Stimulated activated CD4-positive, alpha-beta T cell treated with anti-CD3 and anti-CD28 coated beads, Interleukin-1b, Interleukin-23, amount 100 ng/mL, for 24 hours (primary cell): ENCODE data around the gene GRIK3.

Source experiments
- DNase-seq, 4 experiments: peaks; one replicate each; pipeline ENCODE4 v3.0.0-alpha.2; 2020; ENCODE audit warnings: low read depth in 4 of 4, low spot score in 1 of 4

GRIK3 gene

DNA sequence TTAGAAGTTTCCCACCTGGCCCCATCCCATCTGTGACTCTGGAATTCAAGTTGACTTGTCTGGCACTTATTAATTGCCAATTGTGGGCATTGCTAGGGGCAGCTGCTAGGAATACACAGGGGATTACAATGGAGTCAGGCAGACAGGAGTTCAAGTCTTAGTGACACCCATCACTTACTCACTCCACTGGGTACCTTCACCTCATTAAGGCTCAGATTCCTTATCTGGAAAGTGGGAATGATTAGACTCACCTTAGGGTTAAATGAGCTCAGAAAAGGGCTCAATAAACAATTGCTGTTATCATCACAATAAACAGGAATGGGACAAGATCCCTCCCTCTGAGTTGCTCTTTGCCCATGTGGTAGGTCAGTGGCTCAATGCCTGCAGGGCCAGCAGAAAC, 18.2 kb downstream of the GRIK3 start:
- DNase-seq = no peak

DNA sequence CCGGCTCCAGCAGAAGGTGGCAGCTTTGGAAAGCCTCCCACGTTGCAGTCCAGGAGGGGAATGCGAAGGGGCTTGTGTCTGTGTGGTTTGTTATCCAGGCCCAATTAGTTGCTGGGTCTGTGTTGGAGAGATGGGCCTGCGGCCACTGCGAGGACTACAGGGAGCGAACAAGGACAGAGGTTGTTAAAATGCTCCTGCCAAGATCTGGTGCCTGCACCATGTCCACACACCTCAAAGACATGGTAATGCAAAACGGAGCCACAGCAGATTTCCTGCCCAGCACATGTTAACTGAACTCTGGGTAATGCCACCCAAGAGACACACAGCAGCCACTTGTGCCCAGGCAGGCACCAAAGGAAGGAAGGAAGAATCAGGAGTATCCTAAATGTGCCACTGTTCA, 18.6 kb downstream of the GRIK3 start:
- DNase-seq = no peak

DNA sequence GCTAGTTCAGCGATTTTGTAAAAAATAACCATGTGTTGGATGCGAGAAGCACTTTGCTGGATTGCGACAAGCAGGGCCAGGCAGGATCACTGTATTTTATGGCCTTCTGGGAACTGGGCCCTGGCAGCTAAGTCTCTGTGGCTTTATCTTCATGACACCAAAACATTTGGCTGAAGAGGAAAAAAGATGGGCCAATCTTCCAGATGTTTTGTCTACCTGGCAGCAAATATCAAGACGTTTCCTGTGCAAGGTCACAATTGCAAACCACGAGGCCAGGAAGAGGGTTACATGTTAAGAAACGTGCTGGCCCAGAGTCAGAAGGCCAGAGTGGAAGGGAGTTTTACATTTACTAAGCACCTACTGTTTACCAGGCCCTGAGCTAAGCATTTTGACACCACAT, 22.1 kb downstream of the GRIK3 start:
- DNase-seq = no peak

DNA sequence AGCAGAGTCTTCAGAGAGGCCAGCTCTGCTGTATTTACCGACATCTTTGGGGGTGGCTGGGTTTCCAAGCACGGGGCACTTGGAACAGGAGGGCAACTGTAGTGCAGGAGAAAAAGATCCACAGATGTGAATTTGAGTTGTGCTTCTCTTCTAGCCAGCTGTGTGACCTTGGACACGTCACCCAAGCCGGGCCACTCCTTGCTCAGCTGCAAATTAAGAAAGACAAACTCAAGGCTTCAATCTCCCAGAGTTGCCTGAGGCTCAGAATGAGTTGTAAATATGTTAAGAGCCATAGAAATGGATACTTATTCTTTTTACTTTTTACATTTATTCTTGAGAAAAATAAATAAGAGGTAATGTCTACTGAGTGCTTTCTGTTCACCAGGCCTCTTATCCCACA, 24.3 kb downstream of the GRIK3 start:
- DNase-seq = no peak

DNA sequence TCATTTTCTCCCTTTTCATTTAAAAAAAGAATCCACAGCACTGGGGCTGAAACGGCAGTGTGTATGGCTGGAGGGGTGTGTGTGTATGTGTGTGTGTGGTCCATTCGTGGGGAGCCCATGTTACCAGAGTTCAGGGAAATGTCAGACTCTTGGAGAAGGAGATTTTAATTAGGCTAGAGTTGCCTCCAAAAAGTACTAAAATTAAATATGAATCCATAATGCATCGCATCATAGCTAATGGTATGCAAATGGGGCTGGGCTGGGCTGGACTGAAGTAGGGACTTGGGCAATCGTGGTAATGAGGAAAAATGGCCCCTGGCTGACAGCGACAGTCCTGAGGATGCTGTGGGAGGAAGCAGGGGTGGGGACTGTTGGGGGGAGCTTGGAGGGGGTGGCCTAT, 24.8 kb downstream of the GRIK3 start:
- no peak for DNase-seq

DNA sequence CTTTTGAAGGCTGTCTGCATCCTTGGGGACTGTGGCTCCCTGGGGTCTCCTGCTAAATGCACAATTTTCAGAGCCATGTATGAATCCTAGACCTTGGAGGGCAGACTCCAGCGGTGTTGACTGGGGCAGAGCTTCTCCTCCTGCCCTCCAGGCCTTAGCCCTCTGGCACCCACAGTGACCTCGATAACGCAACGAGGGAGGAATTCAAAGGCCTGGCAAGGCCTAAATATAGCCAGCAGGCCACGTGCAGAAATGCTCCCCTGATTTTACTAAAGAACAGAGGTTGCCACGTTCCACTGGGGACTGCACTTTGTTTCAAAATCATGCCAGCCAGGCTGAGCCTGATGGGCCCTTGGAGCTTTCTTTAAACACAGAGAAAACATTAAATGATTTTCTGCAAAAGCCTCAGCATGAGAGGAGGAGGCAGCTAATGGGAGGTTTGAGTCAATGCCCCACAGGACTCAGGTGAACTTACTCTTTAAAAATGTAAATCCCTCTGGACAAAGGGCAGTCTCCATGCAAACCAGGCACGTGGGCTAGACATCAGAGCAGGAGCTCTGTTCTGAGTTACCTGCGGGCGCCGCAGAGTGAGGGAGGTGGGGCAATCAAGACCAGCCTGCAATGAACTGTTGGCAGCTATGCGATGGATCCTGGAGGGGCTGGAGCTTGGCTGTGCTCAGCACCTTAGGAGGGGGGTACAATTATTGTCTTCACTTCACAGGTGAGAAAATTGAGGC, 28.0 kb downstream of the GRIK3 start:
- DNase-seq = no peak

DNA sequence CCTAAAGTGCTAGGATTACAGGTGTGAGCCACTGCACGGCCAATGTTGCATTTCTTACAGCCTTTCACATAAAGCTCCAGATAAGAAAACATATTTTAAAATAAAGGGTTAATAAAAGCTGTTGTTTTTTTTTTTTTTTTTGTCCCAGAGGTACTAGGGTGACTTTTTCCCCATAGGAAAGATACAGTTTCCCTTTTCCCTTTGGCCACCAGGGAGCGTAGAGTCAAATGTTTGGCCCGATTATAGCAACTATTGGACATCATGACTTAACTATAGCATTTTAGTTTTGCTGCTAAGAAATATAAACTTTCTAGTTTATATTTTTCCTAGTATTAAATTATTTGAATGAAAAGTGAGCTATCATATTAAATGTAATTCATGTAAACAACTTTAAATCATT, 31.4 kb downstream of the GRIK3 start:
- DNase-seq = no peak

DNA sequence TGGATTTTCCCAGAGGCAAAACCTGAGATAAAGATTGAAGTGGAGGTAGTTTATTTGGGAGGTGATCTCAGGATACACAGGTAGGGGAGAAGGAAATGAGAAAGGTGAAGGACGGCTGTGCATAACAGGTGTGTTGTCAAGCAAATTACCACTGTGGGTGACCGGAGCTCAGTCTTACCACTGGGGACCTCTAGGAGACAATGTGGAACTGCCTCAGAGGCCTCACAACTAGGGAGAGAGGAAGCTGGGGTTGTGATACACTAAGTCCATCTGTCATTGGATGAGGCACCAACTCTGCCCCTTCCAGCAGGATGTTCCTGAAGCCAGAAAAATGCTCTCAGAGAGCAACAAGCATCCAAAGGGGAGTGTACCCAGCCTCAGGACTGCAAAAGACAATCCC, 32.6 kb downstream of the GRIK3 start:
- no peak for DNase-seq

DNA sequence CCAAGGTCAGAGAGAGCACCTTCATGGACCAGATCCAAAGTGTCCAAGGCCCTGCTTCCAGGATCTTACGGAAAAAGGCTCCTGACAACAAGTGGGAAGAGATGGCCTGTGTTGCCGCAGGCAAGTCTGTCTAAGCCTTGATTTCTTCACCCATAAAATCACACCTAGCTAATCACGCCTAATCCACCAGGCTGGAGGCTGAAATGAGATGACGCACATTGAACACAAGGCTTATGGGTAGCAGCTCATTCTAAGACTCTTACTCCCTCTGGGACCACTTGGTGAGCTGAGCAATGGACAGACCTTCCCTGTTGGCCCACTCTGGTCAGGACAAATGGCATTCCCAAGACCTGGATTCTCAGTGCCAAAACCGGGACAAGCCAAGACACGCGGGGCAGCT, 38.2 kb downstream of the GRIK3 start:
- DNase-seq = no peak

DNA sequence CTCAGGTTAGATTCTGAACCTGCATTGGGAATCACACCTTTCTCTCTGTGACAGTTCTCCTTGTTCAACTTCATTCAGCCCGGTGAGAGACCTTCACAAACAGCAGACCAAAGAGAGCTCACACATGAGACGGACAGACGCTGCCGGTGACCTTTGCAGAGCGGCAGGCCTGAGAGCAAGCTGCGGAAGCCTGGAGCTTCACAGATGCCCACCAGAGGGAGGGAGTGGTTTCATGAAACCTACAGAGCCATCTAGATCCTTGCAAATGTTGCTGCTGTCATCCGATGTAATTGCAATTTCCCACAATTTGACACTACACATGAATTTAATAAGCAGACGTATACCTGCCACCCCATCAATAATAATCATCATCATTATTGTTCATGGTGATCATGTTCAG, 39.4 kb downstream of the GRIK3 start:
- no peak for DNase-seq

DNA sequence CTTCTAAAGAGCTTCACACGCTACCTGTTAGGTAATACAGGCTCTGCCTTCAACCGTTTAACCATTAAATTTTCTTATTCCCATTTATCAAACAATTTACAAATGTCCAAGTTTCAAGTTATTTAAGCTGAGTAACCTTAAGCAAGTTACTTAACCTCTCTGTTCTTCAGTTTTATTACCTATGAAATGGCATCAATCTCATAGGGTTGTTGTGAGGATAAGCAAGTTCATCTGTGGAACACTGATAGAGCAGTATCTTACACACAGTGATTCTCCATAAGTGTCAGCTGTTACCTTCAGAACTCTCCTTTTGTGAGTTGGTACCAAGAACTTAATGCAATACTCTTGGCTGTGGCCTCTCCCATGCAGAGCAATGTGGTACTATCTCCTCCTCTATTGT, 40.0 kb downstream of the GRIK3 start:
- DNase-seq = no peak

DNA sequence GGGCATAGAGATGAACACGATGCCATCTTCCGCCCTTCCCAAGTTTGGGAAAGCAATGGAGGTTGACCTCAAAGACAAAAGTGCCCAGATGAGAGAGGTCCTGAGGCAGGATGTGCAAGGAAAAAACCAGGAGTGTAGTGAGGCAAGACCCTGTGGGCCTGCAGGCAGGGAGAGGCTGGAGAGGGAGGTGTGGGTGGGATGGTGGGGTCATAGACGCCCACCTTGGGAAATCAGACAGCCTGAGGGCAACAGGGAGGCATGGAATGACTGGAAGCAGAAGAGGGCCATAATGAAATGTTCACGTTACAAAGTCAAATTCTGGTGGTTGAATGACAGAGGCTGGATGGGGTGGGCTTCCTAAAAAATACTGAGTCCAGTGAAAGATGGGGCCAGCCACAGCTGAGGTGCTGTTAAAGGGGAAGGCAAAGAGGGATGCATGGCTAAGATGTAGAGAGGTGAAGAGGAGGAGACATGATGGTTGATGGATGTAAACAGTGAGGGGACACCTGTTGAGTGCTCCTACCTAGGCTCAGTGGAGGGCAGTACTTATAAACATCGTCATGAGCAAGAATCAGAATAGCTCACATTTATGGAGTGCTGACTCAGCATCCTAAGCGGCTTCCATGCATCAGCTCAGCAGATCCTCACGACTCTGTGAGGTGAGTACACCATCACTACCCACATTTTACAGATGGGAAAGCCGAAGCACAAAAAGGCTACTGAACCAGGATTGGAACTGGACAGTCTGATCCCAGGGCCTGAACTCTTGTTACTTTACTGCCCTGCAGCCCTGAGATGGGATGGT, 42.0 kb downstream of the GRIK3 start:
- DNase-seq = no peak

DNA sequence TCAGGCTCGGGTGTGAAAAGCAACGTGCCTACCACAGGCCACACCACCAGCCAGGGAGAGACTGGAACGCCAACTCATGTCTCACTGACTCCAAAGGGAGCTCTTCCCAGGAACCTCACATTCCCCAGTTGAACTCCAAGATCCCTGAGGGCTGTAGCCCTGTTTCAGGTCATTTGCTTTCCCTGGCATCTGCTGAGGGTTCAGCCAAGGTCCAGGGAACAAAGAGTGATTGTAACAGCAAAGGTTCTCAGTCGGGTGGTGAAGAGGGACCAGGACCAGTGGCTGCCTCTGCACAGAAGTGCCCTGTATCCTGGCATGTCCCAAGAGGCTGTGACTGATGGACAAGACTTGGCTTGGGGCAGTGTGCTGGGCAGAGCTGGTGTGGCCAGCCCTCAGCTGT, 42.8 kb downstream of the GRIK3 start:
- no peak for DNase-seq

DNA sequence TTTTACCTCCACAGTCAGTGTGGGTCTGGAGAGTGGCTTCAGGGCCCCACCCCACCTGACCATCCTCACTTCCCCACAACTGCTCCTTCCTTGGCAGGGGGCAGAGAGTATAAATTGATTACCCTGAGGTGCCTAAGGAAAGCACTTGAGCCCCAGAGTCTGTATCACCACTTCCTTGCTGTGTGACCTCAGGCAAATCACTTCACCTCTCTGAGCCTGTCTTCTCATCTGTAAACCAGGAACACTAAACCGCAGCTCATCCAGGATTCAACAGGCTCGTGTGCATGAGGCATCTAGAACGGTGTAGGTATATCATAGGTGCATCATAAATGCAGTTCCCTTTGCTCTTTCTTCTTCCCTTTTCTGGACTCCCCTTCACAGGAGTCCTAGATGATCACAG, 43.4 kb downstream of the GRIK3 start:
- no peak for DNase-seq

DNA sequence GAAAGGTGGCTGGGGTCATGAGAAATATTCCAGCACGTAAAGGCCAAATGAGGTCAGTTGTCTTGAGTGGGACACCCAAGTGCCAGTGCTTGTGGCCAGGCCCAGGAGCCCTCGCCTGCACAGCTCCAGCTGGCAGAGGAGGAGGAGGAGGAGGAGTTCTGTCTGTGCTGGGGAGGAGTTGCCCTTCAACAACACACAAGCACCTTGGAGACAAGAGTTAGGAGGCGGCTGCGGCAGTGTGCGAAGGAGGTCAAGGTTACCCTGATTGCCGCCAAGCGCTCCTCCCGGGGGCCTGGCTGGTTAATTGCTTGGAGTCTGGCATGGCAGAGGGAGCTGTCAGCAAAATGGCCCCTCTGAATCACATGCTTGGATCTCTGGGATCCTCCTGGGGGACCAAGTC, 45.1 kb downstream of the GRIK3 start:
- DNase-seq = no peak

DNA sequence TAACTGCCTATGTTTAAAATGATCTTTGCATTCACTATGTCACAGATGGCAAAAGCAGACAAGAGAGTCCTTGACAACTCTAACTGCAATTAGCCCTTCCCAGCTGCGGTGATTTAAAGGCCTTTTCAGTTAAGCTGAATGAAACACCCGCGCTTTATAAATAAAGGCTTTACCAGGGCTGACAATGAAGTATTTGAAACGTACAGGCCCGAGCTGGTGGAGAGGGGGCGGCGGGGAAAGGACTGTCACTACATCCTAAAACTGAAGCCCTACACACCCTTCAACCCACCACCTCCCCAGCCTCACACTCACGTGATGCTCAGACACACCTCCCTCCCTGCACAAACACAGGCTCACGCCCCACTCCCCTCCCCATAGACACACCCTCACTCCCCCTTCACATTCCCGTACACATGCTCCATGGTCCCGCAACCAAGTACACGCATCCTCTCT, 45.5 kb downstream of the GRIK3 start:
- no peak for DNase-seq

DNA sequence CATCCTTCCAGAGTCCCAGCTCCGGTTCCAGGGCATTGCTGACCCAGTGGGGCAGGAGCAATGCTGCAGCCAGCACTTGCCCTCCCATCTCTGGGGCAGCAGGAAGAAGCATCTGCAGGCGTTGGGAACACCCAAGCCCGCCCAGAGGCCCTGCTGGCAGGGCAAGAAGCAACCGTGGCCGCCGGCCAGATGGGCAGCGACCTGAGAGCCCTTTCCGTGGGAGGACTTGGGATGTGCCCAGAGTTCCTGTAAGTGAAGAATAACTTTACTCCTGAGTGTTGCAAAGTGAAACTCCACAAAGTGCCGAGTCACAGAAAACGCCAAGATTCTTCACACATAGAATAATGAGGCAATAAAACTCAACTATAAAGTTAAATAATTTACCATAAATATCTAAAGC, 46.0 kb downstream of the GRIK3 start:
- DNase-seq = no peak

DNA sequence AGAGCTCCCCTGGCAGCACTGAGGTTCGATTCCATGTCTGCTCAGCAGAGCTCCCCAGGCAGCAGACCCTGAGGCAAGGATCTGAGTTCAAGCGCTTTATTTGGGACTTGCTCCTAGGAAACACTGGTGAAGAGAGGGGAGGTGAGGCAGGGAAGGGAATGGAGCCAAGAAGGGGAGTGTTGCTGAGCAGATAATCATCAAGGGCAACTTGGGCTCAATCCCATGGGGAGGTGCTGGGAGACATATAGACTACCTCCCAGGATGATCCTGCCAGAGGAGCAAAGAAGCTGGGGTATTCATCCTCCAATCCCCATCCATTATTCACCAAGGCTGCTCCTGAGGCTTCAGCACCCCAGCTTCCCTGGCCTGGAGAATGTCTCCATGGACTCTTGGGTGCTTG, 47.0 kb downstream of the GRIK3 start:
- DNase-seq = no peak

DNA sequence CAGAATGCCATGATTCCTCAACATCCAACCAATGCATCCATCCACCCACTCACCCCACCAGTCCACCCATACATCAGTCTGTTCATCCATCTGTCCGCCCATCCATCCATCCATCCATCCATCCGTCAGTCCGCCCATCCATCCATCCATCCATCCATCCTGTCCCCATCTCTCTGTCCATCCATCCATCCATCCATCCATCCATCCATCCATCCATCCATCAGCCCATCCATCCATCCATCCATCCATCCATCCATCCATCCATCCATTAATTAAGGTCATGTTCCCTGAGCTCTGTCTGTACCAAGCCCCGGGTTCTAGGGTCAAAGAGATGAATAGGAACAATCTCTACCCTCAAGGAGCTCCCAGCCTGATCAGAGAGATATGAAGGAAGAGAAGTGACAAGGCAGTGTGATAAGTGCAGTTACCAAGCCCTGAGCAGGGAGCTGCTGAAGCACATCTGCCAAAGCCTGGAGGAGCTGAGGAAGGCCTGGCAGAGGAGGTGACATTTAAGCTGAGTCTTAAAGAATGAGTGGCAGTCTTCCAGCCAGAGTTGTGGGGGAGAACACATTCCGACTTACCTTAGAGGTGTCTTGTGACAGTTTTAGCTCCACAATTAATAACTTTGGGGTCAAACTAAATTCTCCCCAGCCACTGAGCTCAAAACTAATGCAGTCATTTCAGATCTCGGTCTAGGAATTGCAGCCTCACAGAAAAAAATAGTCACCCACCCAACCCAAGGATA, 47.9 kb downstream of the GRIK3 start:
- DNase-seq = no peak

DNA sequence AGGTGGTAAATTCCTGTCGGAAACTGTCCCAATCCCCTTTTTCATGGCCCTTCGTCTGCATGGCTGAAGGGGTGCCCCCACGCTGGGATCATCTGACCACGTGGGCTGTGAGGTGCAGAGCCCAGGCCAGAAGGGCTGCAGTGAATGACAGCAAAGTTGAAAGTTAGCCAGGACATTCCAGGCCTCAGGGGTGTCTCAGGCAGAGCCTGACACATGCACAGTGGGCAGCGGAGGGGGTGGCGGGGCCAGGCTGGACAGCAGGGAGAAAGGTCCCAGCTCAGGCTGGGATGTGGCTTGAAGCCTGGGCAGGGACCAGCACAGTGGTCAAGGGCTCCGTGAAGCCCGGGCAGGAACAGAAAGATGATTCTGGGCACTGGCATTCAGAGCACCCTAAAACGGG, 49.6 kb downstream of the GRIK3 start:
- no peak for DNase-seq

DNA sequence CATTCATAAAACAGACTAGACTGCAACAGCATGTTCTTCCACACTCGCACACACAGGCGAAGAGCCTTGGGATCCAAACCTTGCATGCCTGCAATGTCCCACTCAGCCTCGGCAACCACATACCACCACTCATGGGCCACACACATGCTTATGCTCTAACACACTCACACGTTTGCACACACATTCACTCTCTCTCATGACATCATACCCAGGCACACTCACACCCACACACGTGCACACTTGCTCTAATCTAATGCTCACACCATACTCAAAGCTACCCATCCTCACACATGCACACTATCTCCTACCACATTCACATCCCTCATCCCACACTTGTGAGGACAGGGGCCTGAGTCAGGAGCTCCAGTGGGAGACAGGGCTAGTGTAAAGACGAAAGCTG, 50.3 kb downstream of the GRIK3 start:
- no peak for DNase-seq

DNA sequence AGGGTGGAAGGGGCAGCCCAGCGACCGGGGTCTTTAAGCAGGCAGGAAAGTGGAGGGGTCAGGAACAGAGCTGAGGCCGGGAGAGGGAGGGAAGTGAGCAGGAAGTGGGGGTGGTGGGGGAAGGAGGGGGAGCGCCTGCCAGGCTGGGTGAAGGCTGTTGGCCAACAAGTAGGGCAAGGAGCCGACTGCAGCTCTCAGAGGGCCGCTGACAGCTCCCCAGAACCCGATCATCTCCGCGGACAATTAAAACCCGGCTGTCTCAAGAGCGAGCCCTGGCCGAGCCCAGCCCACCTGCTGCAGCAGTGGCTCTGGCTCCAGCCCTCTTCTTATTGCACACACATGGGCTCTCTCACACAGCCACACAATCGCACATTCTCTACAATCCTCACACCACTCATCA, 51.6 kb downstream of the GRIK3 start:
- no peak for DNase-seq
